ENCODE data around the gene ILRUN. TPM values are rescaled to one million over a fixed set of nuclear protein-coding genes. Genes with fewer than 3 reads are reported as not detected.
A peak's percentile ranks its signal among the peaks of the same experiment; 100 is the strongest.
"Not testable (repeated sequence)": the region's sequence is repeated elsewhere in the genome, so short reads cannot be mapped to it uniquely, and the experiment has no call there.

ILRUN gene
- total RNA-seq, 1 donor from 2014 or later, result 52.0 TPM

GRCh38 chr6:34674268-34674639 is 22.3 kb downstream of the ILRUN start:
- Mint-ChIP-seq H3K36me3 (ENCODE audit: low read depth) (no peaks in the 10 kb centered on the region), H3K9me3 (no peaks in the 10 kb centered on the region), H3K4me1 (peaks cover 12% of the 10 kb centered on the region), H3K4me3 (no peak overlapping the region), H3K27ac (ENCODE audit: unreplicated experiment) (no peak overlapping the region), H3K27me3 (ENCODE audit: low read depth) (no peaks in the 10 kb centered on the region)
- no peak for DNase-seq (ENCODE audit: low read depth, low spot score)
- TF ChIP-seq, protein P1, sequence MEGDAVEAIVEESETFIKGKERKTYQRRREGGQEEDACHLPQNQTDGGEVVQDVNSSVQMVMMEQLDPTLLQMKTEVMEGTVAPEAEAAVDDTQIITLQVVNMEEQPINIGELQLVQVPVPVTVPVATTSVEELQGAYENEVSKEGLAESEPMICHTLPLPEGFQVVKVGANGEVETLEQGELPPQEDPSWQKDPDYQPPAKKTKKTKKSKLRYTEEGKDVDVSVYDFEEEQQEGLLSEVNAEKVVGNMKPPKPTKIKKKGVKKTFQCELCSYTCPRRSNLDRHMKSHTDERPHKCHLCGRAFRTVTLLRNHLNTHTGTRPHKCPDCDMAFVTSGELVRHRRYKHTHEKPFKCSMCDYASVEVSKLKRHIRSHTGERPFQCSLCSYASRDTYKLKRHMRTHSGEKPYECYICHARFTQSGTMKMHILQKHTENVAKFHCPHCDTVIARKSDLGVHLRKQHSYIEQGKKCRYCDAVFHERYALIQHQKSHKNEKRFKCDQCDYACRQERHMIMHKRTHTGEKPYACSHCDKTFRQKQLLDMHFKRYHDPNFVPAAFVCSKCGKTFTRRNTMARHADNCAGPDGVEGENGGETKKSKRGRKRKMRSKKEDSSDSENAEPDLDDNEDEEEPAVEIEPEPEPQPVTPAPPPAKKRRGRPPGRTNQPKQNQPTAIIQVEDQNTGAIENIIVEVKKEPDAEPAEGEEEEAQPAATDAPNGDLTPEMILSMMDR (conservative IDR thresholded peaks at IDR 0.05), result no peak

DNA sequence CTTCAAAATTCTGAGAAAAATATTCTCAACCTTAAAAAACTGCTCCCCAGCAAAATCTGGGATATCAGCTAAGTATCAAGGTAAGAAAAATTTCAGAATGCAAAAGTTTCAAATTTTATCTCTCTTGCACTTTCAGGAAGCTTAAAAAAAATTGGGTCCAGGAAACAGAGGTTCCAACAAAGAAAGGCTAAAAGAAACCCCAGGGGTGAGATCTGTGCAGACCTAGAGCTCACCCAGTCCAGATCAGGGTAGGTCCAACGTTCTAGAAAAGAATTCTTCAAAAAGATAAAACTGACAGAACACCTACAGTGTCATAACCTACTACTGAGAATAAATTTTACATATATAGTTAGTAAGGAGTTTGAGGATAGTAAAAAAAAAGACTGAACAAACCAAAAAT is 23.5 kb downstream of the ILRUN start:
- Mint-ChIP-seq H3K9me3 (no peaks in the 10 kb centered on the region), H3K27ac (ENCODE audit: unreplicated experiment) (peak overlapping the region; percentile 65), H3K27me3 (ENCODE audit: low read depth) (no peaks in the 10 kb centered on the region), H3K4me3 (no peak overlapping the region), H3K4me1 (peaks cover 12% of the 10 kb centered on the region), H3K36me3 (ENCODE audit: low read depth) (no peaks in the 10 kb centered on the region)
- no peak for DNase-seq (ENCODE audit: low read depth, low spot score)
- TF ChIP-seq, protein P1 (conservative IDR thresholded peaks at IDR 0.05), result no peak

GRCh38 chr6:34672657-34673043 is 23.9 kb downstream of the ILRUN start:
- H3K36me3 Mint-ChIP-seq (ENCODE audit: low read depth), result no peaks in the 10 kb centered on the region
- peak overlapping the region; percentile 65 for H3K27ac Mint-ChIP-seq (ENCODE audit: unreplicated experiment)
- TF ChIP-seq, protein P1 (conservative IDR thresholded peaks at IDR 0.05), result no peak
- H3K27me3 Mint-ChIP-seq (ENCODE audit: low read depth), result no peaks in the 10 kb centered on the region
- no peak for DNase-seq (ENCODE audit: low read depth, low spot score)
- peaks cover 12% of the 10 kb centered on the region for H3K4me1 Mint-ChIP-seq
- H3K4me3 Mint-ChIP-seq, result no peak overlapping the region
- no peaks in the 10 kb centered on the region for H3K9me3 Mint-ChIP-seq

- H3K4me3 Mint-ChIP-seq, result no peak overlapping the region
- TF ChIP-seq, protein P1 (conservative IDR thresholded peaks at IDR 0.05), result no peak
- no peak overlapping the region for H3K27ac Mint-ChIP-seq (ENCODE audit: unreplicated experiment)
- H3K27me3 Mint-ChIP-seq (ENCODE audit: low read depth), result no peaks in the 10 kb centered on the region
- no peaks in the 10 kb centered on the region for H3K36me3 Mint-ChIP-seq (ENCODE audit: low read depth)
- no peaks in the 10 kb centered on the region for H3K9me3 Mint-ChIP-seq
- peaks cover 13% of the 10 kb centered on the region for H3K4me1 Mint-ChIP-seq
- no peak for DNase-seq (ENCODE audit: low read depth, low spot score)
Measured at GRCh38 chr6:34671801-34672656, 24.5 kb downstream of the ILRUN start.

- H3K4me3 Mint-ChIP-seq, result no peak overlapping the region
- TF ChIP-seq, protein P1 (conservative IDR thresholded peaks at IDR 0.05), result no peak
- H3K36me3 Mint-ChIP-seq (ENCODE audit: low read depth), result no peaks in the 10 kb centered on the region
- no peaks in the 10 kb centered on the region for H3K9me3 Mint-ChIP-seq
- no peak for DNase-seq (ENCODE audit: low read depth, low spot score)
- H3K27me3 Mint-ChIP-seq (ENCODE audit: low read depth), result no peaks in the 10 kb centered on the region
- H3K4me1 Mint-ChIP-seq, result peaks cover 16% of the 10 kb centered on the region
- H3K27ac Mint-ChIP-seq (ENCODE audit: unreplicated experiment), result no peak overlapping the region
Measured at GRCh38 chr6:34671367-34671766, 25.2 kb downstream of the ILRUN start.

DNA sequence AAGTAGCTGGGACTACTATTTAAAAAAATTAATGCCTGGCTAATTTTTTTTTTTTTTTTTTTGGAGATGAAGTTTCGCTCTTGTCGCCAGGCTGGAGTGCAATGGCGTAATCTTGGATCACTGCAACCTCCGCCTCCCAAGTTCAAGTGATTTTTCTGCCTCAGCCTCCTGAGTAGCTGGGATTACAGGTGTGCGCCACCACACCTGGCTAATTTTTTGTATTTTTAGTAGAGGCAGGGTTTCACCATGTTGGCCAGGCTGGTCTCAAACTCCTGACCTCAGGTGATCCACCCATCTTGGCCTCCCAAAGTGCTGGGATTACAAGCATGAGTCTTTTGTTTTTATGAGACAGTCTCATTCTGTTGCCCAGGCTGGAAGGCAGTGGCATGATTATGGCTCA is 27.8 kb downstream of the ILRUN start:
- not testable (repeated sequence) for H3K27ac Mint-ChIP-seq (ENCODE audit: unreplicated experiment); DNase-seq (ENCODE audit: low read depth, low spot score); H3K36me3 Mint-ChIP-seq (ENCODE audit: low read depth); H3K9me3 Mint-ChIP-seq; H3K4me3 Mint-ChIP-seq; H3K27me3 Mint-ChIP-seq (ENCODE audit: low read depth)
- peaks cover 20% of the 10 kb centered on the region for H3K4me1 Mint-ChIP-seq
